DND-41 (cell line): Measurements from ENCODE around the gene MSI2.

Source experiments
- EZH2 ChIP-seq: IDR thresholded peaks from 3 replicates; pipeline ENCODE4 v1.6.1; 2012; ENCODE audit warnings: borderline replicate concordance, low read depth, mild to moderate bottlenecking, moderate library complexity, low read length, inconsistent platforms; ENCODE audit not compliant: severe bottlenecking
- TF ChIP-seq, protein P1 (sequence below): IDR thresholded peaks from 2 replicates; pipeline ENCODE4 v1.5.1; 2012; ENCODE audit warnings: borderline replicate concordance, low read length, moderate library complexity, mild to moderate bottlenecking; ENCODE audit not compliant: poor library complexity, severe bottlenecking; ENCODE audit errors: extremely low read depth

GRCh38 chr17:57543230-57543629 lies 286.9 kb downstream of the MSI2 start:
- TF ChIP-seq, protein P1, sequence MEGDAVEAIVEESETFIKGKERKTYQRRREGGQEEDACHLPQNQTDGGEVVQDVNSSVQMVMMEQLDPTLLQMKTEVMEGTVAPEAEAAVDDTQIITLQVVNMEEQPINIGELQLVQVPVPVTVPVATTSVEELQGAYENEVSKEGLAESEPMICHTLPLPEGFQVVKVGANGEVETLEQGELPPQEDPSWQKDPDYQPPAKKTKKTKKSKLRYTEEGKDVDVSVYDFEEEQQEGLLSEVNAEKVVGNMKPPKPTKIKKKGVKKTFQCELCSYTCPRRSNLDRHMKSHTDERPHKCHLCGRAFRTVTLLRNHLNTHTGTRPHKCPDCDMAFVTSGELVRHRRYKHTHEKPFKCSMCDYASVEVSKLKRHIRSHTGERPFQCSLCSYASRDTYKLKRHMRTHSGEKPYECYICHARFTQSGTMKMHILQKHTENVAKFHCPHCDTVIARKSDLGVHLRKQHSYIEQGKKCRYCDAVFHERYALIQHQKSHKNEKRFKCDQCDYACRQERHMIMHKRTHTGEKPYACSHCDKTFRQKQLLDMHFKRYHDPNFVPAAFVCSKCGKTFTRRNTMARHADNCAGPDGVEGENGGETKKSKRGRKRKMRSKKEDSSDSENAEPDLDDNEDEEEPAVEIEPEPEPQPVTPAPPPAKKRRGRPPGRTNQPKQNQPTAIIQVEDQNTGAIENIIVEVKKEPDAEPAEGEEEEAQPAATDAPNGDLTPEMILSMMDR = no peak
- TF ChIP-seq EZH2 = no peak
